ENCODE measurements around the gene GRAP. TPM values are rescaled to one million over a fixed set of nuclear protein-coding genes. Genes with fewer than 3 reads are reported as not detected.

GRAP gene
- total and polyA plus RNA-seq, 10 of the 15 experiments (the other 5 are each of a cell fraction or from before 2014, with no cell fraction given): 0.58 to 78.3 (median 36.6) TPM

GRCh38 chr17:19005137-19005773 lies 41.5 kb downstream of the GRAP start:
- Histone ChIP-seq H3K27ac (ENCODE audit: control insufficient read depth, insufficient read depth) (peak overlapping the region; percentile 49), H3K9me3 (replicated peaks; ENCODE audit: control insufficient read depth, insufficient read depth, low read length) (no peaks in the 10 kb centered on the region), H3K36me3 (ENCODE audit: control insufficient read depth in 2 of 2, insufficient read depth in 2 of 2, low read length in 1 of 2) (peaks cover 0 to 3% of the 10 kb centered on the region in 2 experiments; a peak in 3 of 4 replicates), H2AFZ (ENCODE audit: control insufficient read depth, low read depth, low read length) (peak overlapping the region; percentile 86), H3K79me2 (ENCODE audit: control insufficient read depth, insufficient read depth, low read length) (peaks cover 12% of the 10 kb centered on the region), H3K4me3 (peak overlapping the region; percentile 65), H3K9ac (ENCODE audit: control insufficient read depth, insufficient read depth, low read length) (peak overlapping the region; percentile 86), H3K4me1 (ENCODE audit: control insufficient read depth, insufficient read depth, low read length) (peaks cover 25% of the 10 kb centered on the region), H3K27me3 (replicated peaks in 1 of 2; ENCODE audit: control insufficient read depth in 2 of 2, insufficient read depth in 2 of 2, low read length in 1 of 2) (no peaks in the 10 kb centered on the region), H4K20me1 (ENCODE audit: control insufficient read depth, insufficient read depth) (no peaks in the 10 kb centered on the region), H3K4me2 (ENCODE audit: control insufficient read depth, insufficient read depth) (peak overlapping the region; percentile 98)
- peak; percentile 3; the same call in 1 of the 3 replicates for ATAC-seq
- BruUV-seq (replicated peaks): TSS peak; percentile 90
- SMC1A ChIA-PET (ENCODE audit: uncharacterized antibody, unreplicated experiment): interaction anchor here (0.9 kb wide), 1 partner anchor 146 kb away, joined by 3 read pairs; no protein-coding TSS in a partner anchor
- in situ Hi-C loops (cut with MboI): no loop called here
- no peak for FAIRE-seq
- 72% methylated on average over 13 of the region's 13 CpGs for WGBS (ENCODE audit: insufficient coverage, insufficient replicate concordance, low lambda C conversion rate, missing lambda C conversion rate)
- RAD21 ChIA-PET (ENCODE audit: unreplicated experiment): interaction anchor here (0.8 to 1.1 kb wide), 2 partner anchors 45 to 104 kb away, joined by 3 read pairs; no protein-coding TSS in a partner anchor
- intact Hi-C loops (cut with micrococcal nuclease; ENCODE audit: unreplicated experiment): no loop called here
- POLR2A ChIA-PET: no interaction called here
- CTCF ChIA-PET: interaction anchor here (0.8 kb wide), 1 partner anchor 44 kb away, joined by 4 read pairs; no protein-coding TSS in a partner anchor
- no peak for DNase-seq (ENCODE audit: low read depth, low spot score)
- TF ChIP-seq BCL3 (IDR thresholded peaks at IDR 0.05; ENCODE audit: borderline replicate concordance, insufficient read depth, low read depth, low read length, poor library complexity, severe bottlenecking) (no peak), ATF3 (IDR thresholded peaks at IDR 0.05; ENCODE audit: borderline replicate concordance, extremely low read depth, low read depth, low read length) (no peak), USF1 (IDR thresholded peaks at IDR 0.05; ENCODE audit: borderline replicate concordance, extremely low read length, insufficient read depth, low read depth, low read length) (no peak), USF2 (IDR thresholded peaks at IDR 0.05; ENCODE audit: borderline replicate concordance, low read depth, low read length) (no peak), MYC (IDR thresholded peaks at IDR 0.05; ENCODE audit: insufficient read depth, insufficient read length, insufficient replicate concordance, low read length, severe bottlenecking) (no peak), BHLHE40 (IDR thresholded peaks at IDR 0.05; ENCODE audit: borderline replicate concordance in 1 of 2, low read depth in 2 of 2, low read length in 1 of 2) (no peak), ZNF384 (IDR thresholded peaks at IDR 0.05; ENCODE audit: borderline replicate concordance, low read depth, low read length) (no peak), ZNF207 (IDR thresholded peaks at IDR 0.05; ENCODE audit: borderline replicate concordance) (no peak)
- TF ChIP-seq, protein P1, sequence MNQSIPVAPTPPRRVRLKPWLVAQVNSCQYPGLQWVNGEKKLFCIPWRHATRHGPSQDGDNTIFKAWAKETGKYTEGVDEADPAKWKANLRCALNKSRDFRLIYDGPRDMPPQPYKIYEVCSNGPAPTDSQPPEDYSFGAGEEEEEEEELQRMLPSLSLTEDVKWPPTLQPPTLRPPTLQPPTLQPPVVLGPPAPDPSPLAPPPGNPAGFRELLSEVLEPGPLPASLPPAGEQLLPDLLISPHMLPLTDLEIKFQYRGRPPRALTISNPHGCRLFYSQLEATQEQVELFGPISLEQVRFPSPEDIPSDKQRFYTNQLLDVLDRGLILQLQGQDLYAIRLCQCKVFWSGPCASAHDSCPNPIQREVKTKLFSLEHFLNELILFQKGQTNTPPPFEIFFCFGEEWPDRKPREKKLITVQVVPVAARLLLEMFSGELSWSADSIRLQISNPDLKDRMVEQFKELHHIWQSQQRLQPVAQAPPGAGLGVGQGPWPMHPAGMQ (IDR thresholded peaks at IDR 0.05; ENCODE audit: borderline replicate concordance): no peak
- TF ChIP-seq, protein P2, sequence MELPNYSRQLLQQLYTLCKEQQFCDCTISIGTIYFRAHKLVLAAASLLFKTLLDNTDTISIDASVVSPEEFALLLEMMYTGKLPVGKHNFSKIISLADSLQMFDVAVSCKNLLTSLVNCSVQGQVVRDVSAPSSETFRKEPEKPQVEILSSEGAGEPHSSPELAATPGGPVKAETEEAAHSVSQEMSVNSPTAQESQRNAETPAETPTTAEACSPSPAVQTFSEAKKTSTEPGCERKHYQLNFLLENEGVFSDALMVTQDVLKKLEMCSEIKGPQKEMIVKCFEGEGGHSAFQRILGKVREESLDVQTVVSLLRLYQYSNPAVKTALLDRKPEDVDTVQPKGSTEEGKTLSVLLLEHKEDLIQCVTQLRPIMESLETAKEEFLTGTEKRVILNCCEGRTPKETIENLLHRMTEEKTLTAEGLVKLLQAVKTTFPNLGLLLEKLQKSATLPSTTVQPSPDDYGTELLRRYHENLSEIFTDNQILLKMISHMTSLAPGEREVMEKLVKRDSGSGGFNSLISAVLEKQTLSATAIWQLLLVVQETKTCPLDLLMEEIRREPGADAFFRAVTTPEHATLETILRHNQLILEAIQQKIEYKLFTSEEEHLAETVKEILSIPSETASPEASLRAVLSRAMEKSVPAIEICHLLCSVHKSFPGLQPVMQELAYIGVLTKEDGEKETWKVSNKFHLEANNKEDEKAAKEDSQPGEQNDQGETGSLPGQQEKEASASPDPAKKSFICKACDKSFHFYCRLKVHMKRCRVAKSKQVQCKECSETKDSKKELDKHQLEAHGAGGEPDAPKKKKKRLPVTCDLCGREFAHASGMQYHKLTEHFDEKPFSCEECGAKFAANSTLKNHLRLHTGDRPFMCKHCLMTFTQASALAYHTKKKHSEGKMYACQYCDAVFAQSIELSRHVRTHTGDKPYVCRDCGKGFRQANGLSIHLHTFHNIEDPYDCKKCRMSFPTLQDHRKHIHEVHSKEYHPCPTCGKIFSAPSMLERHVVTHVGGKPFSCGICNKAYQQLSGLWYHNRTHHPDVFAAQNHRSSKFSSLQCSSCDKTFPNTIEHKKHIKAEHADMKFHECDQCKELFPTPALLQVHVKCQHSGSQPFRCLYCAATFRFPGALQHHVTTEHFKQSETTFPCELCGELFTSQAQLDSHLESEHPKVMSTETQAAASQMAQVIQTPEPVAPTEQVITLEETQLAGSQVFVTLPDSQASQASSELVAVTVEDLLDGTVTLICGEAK (IDR thresholded peaks at IDR 0.05; ENCODE audit: borderline replicate concordance): no peak
